ENCODE data around the gene PTAR1. TPM values are rescaled to one million over a fixed set of nuclear protein-coding genes. Genes with fewer than 3 reads are reported as not detected.

Gene PTAR1
- total RNA-seq, 1 donor from 2014 or later, result 56.5 TPM

DNA sequence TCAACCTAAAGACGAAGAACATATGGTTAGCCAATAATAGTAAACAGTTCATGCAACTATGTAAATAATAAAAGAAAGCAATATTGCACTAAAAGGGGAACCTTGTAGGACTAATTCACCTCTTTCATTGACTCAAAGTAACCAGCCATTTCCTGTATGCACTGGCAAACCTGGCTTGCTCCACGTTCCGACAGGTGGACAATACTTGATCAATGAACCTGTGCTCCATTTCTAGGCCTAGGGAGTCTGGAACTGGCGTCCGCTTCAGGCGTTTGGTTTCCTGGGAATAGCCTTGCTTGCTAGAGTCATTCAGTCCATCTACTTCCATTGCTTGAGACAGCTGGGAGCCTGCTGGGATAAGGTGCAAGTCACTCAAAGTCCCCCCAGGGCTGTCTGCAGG lies 41.6 kb downstream of the PTAR1 start:
- Mint-ChIP-seq H3K27ac (ENCODE audit: unreplicated experiment) (no peak overlapping the region), H3K36me3 (ENCODE audit: low read depth) (peaks cover 43% of the 10 kb centered on the region), H3K9me3 (peaks cover 8% of the 10 kb centered on the region), H3K4me1 (no peaks in the 10 kb centered on the region), H3K27me3 (ENCODE audit: low read depth) (no peaks in the 10 kb centered on the region), H3K4me3 (no peak overlapping the region)
- no peak for DNase-seq (ENCODE audit: low read depth, low spot score)
- no peak for TF ChIP-seq CTCF (conservative IDR thresholded peaks at IDR 0.05)

- no peaks in the 10 kb centered on the region for H3K27me3 Mint-ChIP-seq (ENCODE audit: low read depth)
- DNase-seq (ENCODE audit: low read depth, low spot score), result no peak
- H3K27ac Mint-ChIP-seq (ENCODE audit: unreplicated experiment), result no peak overlapping the region
- no peak overlapping the region for H3K4me3 Mint-ChIP-seq
- H3K4me1 Mint-ChIP-seq, result no peaks in the 10 kb centered on the region
- H3K9me3 Mint-ChIP-seq, result peaks cover 3% of the 10 kb centered on the region
- no peak for TF ChIP-seq CTCF (conservative IDR thresholded peaks at IDR 0.05)
- H3K36me3 Mint-ChIP-seq (ENCODE audit: low read depth), result peaks cover 26% of the 10 kb centered on the region
Measured at GRCh38 chr9:69715825-69716224, 44.0 kb downstream of the PTAR1 start.

GRCh38 chr9:69715096-69715495 lies 44.7 kb downstream of the PTAR1 start:
- Mint-ChIP-seq H3K4me3 (no peak overlapping the region), H3K4me1 (no peaks in the 10 kb centered on the region), H3K27me3 (ENCODE audit: low read depth) (no peaks in the 10 kb centered on the region), H3K36me3 (ENCODE audit: low read depth) (peaks cover 21% of the 10 kb centered on the region), H3K27ac (ENCODE audit: unreplicated experiment) (no peak overlapping the region), H3K9me3 (no peaks in the 10 kb centered on the region)
- TF ChIP-seq CTCF (conservative IDR thresholded peaks at IDR 0.05), result no peak
- no peak for DNase-seq (ENCODE audit: low read depth, low spot score)

DNA sequence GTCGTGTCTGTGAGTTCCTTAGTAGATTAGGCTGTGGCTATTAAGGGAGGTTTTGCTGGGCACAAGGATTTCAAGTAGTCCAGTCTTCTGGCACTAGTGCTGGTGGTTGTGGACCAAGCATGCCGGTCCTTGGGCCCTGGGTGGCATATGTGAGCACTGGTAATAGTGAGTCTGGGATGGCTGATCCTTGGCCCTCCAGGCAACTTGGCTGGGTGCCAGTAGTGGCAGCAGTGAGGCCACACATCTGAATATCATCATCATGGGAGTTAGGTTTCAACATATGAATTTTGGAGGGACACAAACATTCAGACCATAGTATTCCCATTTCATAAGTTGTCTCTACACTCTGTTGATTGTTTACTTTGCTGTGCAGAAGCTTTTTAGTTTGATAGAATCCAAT lies 62.3 kb downstream of the PTAR1 start:
- H3K27ac Mint-ChIP-seq (ENCODE audit: unreplicated experiment), result no peak overlapping the region
- no peak for TF ChIP-seq CTCF (conservative IDR thresholded peaks at IDR 0.05)
- H3K36me3 Mint-ChIP-seq (ENCODE audit: low read depth), result peaks cover 17% of the 10 kb centered on the region
- H3K4me3 Mint-ChIP-seq, result no peak overlapping the region
- no peak for DNase-seq (ENCODE audit: low read depth, low spot score)
- H3K9me3 Mint-ChIP-seq, result peaks cover 44% of the 10 kb centered on the region
- no peaks in the 10 kb centered on the region for H3K4me1 Mint-ChIP-seq
- no peaks in the 10 kb centered on the region for H3K27me3 Mint-ChIP-seq (ENCODE audit: low read depth)

DNA sequence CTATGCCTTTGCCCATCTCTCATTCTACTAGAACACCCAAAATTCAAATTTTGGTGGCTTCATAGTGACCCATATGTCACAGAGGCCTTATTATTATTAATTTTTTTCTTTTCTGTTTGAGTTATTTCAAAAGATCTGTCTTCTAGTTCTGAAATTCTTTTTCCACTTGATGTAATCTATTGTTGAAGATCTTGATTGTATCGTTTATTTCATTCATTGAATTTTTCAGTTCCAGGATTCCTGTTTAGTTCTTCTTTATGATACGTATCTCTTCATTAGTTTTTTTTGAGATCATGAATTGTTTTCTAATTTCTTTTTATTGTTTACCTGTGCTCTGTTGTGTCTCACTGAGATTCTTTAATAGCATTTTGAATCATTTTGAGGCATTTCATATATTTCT lies 63.0 kb downstream of the PTAR1 start:
- Mint-ChIP-seq H3K27me3 (ENCODE audit: low read depth) (no peaks in the 10 kb centered on the region), H3K4me3 (no peak overlapping the region), H3K9me3 (peaks cover 42% of the 10 kb centered on the region), H3K36me3 (ENCODE audit: low read depth) (peaks cover 15% of the 10 kb centered on the region), H3K27ac (ENCODE audit: unreplicated experiment) (no peak overlapping the region), H3K4me1 (no peaks in the 10 kb centered on the region)
- TF ChIP-seq CTCF (conservative IDR thresholded peaks at IDR 0.05), result no peak
- DNase-seq (ENCODE audit: low read depth, low spot score), result no peak

Measured in neural crest cell (in vitro differentiated cells).